IPS-18a (cell line): ENCODE data around the gene MEX3C.

Experiments used
- H3K27ac ChIP-seq: one replicate; pipeline ENCODE4 v1.5.1; 2013; ENCODE audit warnings: low read length
- H3K27me3 ChIP-seq: one replicate; pipeline ENCODE4 v1.6.1; 2013; ENCODE audit warnings: mild to moderate bottlenecking, low read length; ENCODE audit not compliant: control insufficient read depth, insufficient read depth
- H3K36me3 ChIP-seq: one replicate; pipeline ENCODE4 v1.6.1; 2013; ENCODE audit warnings: low read depth, low read length; ENCODE audit not compliant: control insufficient read depth
- H3K4me1 ChIP-seq: one replicate; pipeline ENCODE4 v1.6.1; 2013; ENCODE audit warnings: low read depth, low read length; ENCODE audit not compliant: control insufficient read depth
- H3K4me3 ChIP-seq: one replicate; pipeline ENCODE4 v1.5.1; 2013; ENCODE audit warnings: low read length
- H3K9ac ChIP-seq: one replicate; pipeline ENCODE4 v1.6.1; 2013; ENCODE audit warnings: mild to moderate bottlenecking, low read length, moderate library complexity
- H3K9me3 ChIP-seq: one replicate; pipeline ENCODE4 v1.6.1; 2013; ENCODE audit warnings: low read depth, low read length; ENCODE audit not compliant: control insufficient read depth

The MEX3C gene

GRCh38 chr18:51196811-51197660 lies 445 bp downstream of the MEX3C start:
- no peaks in the 10 kb centered on the region for H3K9me3 ChIP-seq
- H3K27ac ChIP-seq = no peak overlapping the region
- peak overlapping the region; percentile 91 for H3K9ac ChIP-seq
- peaks cover 24% of the 10 kb centered on the region for H3K4me1 ChIP-seq
- peaks cover 8% of the 10 kb centered on the region for H3K36me3 ChIP-seq
- H3K4me3 ChIP-seq = peak overlapping the region; percentile 93
- no peaks in the 10 kb centered on the region for H3K27me3 ChIP-seq

- Histone ChIP-seq H3K27me3 (no peaks in the 10 kb centered on the region), H3K9me3 (no peaks in the 10 kb centered on the region), H3K27ac (peak overlapping the region; percentile 68), H3K9ac (peak overlapping the region; percentile 91), H3K4me1 (peaks cover 31% of the 10 kb centered on the region), H3K4me3 (peak overlapping the region; percentile 93), H3K36me3 (peaks cover 13% of the 10 kb centered on the region)
Measured at GRCh38 chr18:51196118-51196810, 1.2 kb downstream of the MEX3C start.

- H3K27me3 ChIP-seq = no peaks in the 10 kb centered on the region
Measured at GRCh38 chr18:51195451-51196117, 1.9 kb downstream of the MEX3C start.

GRCh38 chr18:51195086-51195450 lies 2.4 kb downstream of the MEX3C start:
- Histone ChIP-seq H3K9me3 (no peaks in the 10 kb centered on the region), H3K36me3 (peaks cover 14% of the 10 kb centered on the region), H3K4me3 (peak overlapping the region; percentile 93), H3K27me3 (no peaks in the 10 kb centered on the region), H3K9ac (peak overlapping the region; percentile 91), H3K27ac (peak overlapping the region; percentile 68), H3K4me1 (peaks cover 38% of the 10 kb centered on the region)

More at GRCh38 chr18:51195451-51196117, 1.9 kb downstream of the MEX3C start:
- peaks cover 36% of the 10 kb centered on the region for H3K4me1 ChIP-seq
- peak overlapping the region; percentile 91 for H3K9ac ChIP-seq
- H3K27ac ChIP-seq = peak overlapping the region; percentile 68
- peaks cover 14% of the 10 kb centered on the region for H3K36me3 ChIP-seq
- H3K9me3 ChIP-seq = no peaks in the 10 kb centered on the region
- H3K4me3 ChIP-seq = peak overlapping the region; percentile 93

GRCh38 chr18:51194604-51195003 lies 2.9 kb downstream of the MEX3C start:
- Histone ChIP-seq H3K27me3 (no peaks in the 10 kb centered on the region), H3K9ac (peak overlapping the region; percentile 91), H3K27ac (no peak overlapping the region), H3K4me3 (peak overlapping the region; percentile 93), H3K36me3 (peaks cover 14% of the 10 kb centered on the region), H3K4me1 (peaks cover 38% of the 10 kb centered on the region), H3K9me3 (no peaks in the 10 kb centered on the region)

- Histone ChIP-seq H3K27me3 (no peaks in the 10 kb centered on the region), H3K27ac (no peak overlapping the region), H3K9me3 (no peaks in the 10 kb centered on the region), H3K4me3 (peak overlapping the region; percentile 93), H3K4me1 (peaks cover 39% of the 10 kb centered on the region), H3K36me3 (peaks cover 14% of the 10 kb centered on the region), H3K9ac (peak overlapping the region; percentile 25)
Measured at GRCh38 chr18:51193621-51194287, 3.7 kb downstream of the MEX3C start.

- Histone ChIP-seq H3K27ac (no peak overlapping the region), H3K9ac (no peak overlapping the region), H3K36me3 (peaks cover 14% of the 10 kb centered on the region), H3K4me3 (no peak overlapping the region), H3K9me3 (no peaks in the 10 kb centered on the region), H3K27me3 (no peaks in the 10 kb centered on the region), H3K4me1 (peaks cover 41% of the 10 kb centered on the region)
Measured at GRCh38 chr18:51192696-51193095, 4.8 kb downstream of the MEX3C start.

- Histone ChIP-seq H3K4me3 (no peak overlapping the region), H3K27ac (no peak overlapping the region), H3K27me3 (no peaks in the 10 kb centered on the region), H3K9ac (no peak overlapping the region), H3K4me1 (peaks cover 44% of the 10 kb centered on the region), H3K9me3 (no peaks in the 10 kb centered on the region), H3K36me3 (peaks cover 14% of the 10 kb centered on the region)
Measured at GRCh38 chr18:51192026-51192425, 5.5 kb downstream of the MEX3C start.

GRCh38 chr18:51191128-51191717 lies 6.3 kb downstream of the MEX3C start:
- H3K4me1 ChIP-seq = peaks cover 52% of the 10 kb centered on the region
- H3K36me3 ChIP-seq = peaks cover 14% of the 10 kb centered on the region
- no peak overlapping the region for H3K27ac ChIP-seq
- no peak overlapping the region for H3K4me3 ChIP-seq
- H3K27me3 ChIP-seq = no peaks in the 10 kb centered on the region
- no peak overlapping the region for H3K9ac ChIP-seq
- no peaks in the 10 kb centered on the region for H3K9me3 ChIP-seq

- Histone ChIP-seq H3K27me3 (no peaks in the 10 kb centered on the region), H3K9ac (no peak overlapping the region), H3K4me1 (peaks cover 54% of the 10 kb centered on the region), H3K27ac (no peak overlapping the region), H3K4me3 (no peak overlapping the region), H3K9me3 (no peaks in the 10 kb centered on the region), H3K36me3 (peaks cover 21% of the 10 kb centered on the region)
Measured at GRCh38 chr18:51190000-51190399, 7.5 kb downstream of the MEX3C start.
